GM21723 (cell line): ENCODE data around the gene EPB41L5.
A peak's percentile ranks its signal among the peaks of the same experiment; 100 is the strongest.
"Not testable (repeated sequence)": the region's sequence is repeated elsewhere in the genome, so short reads cannot be mapped to it uniquely, and the experiment has no call there.

Experiments
- ATAC-seq: cut with Tn5 transposase; IDR thresholded peaks from one replicate; pipeline ENCODE4 v1.9.1; 2021; ENCODE audit warnings: mild to moderate bottlenecking, moderate library complexity; ENCODE audit not compliant: unreplicated experiment

Gene EPB41L5

GRCh38 chr2:120140866-120141265, 128.0 kb downstream of the EPB41L5 start:
- ATAC-seq, result no peak

DNA sequence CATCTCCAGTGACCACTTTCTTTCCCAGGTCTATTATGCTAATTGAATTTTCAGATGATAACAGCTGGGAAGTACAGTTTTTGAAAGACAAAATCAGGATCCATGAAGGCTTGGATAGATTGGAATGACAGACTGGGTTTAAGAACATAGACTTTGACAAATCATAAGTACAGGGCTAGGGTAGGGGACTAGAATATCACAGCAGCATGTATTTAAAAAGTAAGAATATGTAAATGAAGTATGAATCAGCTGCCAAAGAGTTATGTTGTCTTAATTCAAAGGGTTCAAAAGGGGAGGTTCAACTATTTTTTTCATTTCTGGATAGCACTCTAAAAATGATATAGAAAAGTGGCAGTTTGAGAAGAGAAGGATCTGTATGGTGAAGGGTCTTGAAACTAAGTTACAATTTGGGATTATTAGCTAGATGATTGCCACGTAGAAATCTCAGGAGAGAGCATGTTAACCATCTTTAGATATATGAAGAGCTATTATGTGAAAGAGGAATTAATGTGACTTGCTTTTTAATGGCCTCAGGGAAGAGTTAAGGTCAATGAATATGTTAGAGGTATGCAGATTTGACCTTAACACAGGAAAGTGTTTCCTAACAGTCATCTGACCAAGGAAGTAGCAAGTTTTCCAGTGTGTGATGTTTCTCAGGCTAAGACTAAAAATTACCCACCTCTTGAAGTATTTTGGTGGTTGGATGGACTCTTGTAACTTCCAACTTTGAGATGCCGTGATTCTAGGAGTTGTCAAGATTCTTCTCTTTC, 128.6 kb downstream of the EPB41L5 start:
- no peak for ATAC-seq

GRCh38 chr2:120142528-120143219, 129.8 kb downstream of the EPB41L5 start:
- no peak for ATAC-seq

- no peak for ATAC-seq
Measured at GRCh38 chr2:120148229-120148628, 135.4 kb downstream of the EPB41L5 start.

- ATAC-seq, result no peak
Measured at GRCh38 chr2:120148669-120149068, 135.8 kb downstream of the EPB41L5 start.

DNA sequence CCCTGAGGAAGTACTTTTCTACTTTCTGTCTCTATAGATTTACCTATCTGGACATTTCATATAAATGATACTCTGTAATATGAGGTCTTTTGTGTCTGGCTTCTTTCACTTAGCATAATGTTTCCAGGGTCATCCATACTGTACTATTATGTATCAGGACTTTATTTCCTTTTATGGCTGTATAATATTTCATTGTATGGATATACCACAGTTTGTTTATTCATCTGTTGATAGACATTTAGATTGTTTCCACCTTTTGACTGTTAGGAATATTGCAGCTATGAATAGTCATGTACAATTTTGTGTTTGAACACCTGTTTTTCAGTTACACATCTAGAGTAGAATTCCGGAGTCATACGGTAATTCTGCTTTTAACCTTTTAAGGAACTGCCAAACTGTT, 136.5 kb downstream of the EPB41L5 start:
- ATAC-seq, result no peak

DNA sequence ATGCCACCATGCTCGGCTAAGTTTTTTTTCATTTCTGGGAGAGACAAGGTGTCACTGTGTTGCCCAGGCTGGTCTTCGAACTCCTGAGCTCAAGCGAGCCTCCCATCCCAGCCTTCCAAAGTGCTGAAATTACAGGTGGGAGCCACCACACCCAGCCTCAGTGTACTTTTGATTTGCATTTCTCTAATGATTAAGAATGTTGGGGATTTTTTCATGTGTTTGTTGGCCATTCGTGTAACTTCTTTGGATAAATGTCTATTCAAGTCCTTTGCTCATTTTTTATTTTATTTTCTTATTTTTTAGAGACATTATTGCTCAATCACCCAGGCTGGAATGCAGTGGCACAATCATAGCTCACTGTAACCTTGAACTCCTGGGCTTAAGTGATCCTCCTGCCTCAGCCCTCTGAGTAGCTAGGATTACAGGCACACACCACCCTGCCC, 137.2 kb downstream of the EPB41L5 start:
- ATAC-seq, result no peak

DNA sequence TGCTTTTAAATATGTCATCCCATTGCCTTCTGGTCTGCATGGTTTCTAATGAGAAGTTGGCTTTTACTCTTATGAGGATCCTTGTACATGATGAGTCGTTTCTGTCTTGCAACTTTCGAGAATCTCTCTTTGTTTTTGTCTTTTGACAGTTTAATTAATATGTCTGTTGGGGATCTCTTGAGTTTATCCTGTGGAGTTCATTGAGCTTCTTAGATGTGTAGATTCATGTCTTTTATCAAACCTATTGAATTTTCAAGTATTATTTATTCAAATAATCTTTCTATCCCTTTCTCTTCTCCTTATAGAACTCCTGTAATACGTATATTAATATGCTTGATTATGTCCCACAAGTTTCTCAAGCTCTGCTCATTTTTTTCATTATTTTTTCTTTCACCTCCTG, 142.4 kb downstream of the EPB41L5 start:
- ATAC-seq, result no peak

- not testable (repeated sequence) for ATAC-seq
Measured at GRCh38 chr2:120158658-120159057, 145.8 kb downstream of the EPB41L5 start.

DNA sequence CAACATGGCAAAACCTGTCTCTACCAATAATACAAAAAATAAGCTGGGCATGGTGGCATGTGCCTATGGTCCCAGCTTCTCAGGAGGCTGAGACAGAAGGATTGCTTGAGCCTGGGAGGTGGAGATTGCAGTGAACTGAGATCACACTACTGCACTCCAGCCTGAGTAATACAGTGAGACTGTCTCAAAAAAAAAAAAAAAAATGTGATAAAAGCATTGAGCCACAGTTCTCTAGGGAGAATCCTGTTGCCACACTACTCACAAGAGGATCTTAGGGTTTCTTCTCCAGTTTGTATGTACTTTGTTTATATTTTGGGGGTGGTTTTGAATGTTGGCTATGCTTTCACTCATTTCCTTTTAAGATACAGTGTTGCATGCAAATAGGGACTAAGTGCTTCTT, 148.3 kb downstream of the EPB41L5 start:
- no peak for ATAC-seq

DNA sequence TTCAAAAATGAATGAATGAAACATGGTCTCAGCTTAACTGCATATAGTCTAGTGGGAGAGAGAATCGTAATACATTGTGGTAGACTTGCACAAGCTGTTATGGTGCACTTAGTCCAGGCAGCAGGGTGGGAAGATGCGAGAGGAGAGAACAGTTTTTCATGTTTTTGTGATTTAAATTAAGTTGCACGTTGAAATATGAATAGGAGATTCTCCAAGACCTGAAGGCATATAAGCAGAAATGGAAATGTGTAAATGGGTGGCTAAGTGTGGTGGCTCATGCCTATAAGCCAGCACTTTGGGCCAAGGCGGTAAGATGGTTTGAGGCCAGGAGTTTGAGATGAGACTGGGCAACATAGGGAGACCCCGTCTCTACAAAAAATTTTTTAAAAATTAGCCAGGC, 149.8 kb downstream of the EPB41L5 start:
- no peak for ATAC-seq

DNA sequence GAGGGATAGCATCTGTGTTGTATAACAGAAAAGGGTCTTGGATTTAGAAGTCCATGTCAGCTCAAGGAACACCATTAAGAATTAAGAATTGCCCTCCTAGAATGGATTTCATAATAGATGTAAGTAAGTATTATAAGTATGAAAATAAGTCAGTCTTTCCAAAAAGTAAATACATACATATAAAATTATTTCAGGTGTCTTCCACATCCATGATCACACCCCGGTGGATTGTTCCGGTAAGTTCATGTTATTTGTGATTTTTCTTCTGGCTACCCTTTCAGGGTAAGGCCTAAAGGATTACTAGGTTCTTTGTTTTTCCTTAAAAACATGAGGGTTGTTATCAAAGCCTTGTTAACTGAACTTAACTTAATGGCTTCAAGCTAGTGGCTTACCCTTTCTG, 154.4 kb downstream of the EPB41L5 start:
- ATAC-seq, result no peak

DNA sequence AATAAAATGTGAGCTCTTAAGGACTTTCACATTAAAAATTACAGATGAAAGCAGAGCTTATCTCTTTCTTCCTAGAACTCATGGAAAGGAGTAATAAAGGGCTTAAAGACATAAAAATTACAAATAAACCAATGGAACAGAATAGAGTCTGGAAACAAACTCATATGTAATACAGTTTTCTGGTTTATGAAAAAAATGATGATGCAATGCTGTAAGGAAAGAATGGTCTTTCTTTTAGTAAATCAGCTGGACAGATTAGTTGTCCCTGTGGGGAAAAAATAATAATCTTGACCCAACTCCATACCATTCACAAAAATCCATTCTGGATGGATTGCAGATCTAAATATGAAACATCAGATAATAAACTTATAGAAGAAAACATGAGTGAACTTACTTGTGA, 156.1 kb downstream of the EPB41L5 start:
- ATAC-seq, result no peak

GRCh38 chr2:120174963-120175581, 162.2 kb downstream of the EPB41L5 start:
- ATAC-seq, result no peak

GRCh38 chr2:120176526-120176925, 163.6 kb downstream of the EPB41L5 start:
- ATAC-seq, result no peak

DNA sequence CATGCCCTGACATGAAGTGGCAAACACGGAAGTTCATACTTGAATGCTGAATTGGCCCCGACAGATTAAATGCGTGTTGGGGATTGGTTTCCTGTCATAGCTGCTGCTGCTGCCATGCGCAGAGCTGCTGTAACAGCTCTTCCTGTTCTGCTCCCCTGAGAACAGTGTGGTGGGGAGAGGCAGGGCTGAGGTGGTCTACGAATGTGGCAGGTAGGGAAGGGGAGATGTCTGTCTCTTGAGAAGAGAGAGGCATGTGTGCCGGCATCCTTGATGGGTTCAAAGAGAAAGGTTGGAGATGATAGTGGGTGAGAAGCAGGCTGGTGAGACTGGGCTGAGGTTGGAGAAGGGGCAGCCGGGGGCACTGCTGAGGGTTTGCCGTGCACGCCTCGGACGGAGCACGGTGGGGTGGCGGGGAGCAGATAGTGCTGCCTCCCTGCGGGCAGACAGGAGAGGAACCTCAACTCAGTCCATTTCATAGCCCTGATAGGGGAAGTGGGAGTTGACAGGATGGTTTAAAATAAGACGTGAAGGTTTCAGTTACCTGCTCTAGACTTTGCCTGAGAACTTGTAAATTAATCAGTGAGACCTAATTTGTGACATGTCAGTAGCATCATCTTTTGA, 164.2 kb downstream of the EPB41L5 start:
- peak; percentile 98 for ATAC-seq

GRCh38 chr2:120177973-120178372, 165.1 kb downstream of the EPB41L5 start:
- ATAC-seq, result no peak

DNA sequence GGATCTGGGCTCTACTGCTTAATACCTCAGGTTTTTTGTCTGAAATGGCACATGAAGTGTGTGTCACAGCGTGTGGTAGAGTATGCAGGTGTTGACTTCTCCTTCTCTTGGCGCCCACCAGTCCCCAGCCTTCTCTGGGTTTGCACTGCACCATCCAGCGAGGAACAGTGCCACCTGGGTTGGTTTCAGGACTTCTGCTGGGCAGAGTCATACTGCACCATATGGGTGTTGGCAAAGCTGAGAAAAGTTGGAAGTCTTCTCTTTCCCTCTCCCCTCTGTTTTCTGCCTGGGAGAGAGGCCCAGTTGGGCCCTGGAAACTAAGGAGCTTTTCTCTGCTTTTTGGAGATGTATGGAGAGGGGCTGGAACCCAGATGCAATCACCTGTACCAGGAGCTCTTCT, 166.5 kb downstream of the EPB41L5 start:
- no peak for ATAC-seq

DNA sequence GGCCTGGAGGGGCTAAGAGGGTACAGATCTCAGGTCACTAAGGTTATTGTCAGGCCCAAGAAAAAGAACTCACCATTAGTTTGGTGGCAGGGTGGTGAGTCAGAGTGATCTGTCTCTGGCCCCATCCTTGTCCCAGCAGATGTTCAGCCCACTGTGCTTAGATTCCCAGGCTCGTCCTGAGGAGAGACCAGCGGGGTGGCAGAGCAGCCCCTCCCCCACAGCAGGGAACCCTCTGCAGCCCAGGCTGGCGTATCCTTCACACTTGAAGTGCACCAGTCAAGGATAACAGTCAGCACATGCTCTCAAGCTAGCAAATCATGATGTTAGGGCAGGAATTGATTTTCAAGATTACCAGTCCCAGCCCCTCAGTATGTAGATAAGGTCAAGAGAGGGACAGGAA, 167.2 kb downstream of the EPB41L5 start:
- ATAC-seq, result no peak

GRCh38 chr2:120182019-120182560, 169.2 kb downstream of the EPB41L5 start:
- ATAC-seq, result no peak

GRCh38 chr2:120189189-120189588, 176.3 kb downstream of the EPB41L5 start:
- ATAC-seq, result no peak
